Measurements from ENCODE around the gene GTPBP6. TPM values are rescaled to one million over a fixed set of nuclear protein-coding genes. Genes with fewer than 3 reads are reported as not detected.

The GTPBP6 gene
- total RNA-seq, 2 experiments from 2014 or later, result 55.7 to 59.9 TPM

- ATAC-seq (no peak), DNase-seq (no peak)
- H3K4me1 Mint-ChIP-seq (ENCODE audit: low read depth), result peaks cover 20% of the 10 kb centered on the region
- no peak overlapping the region for H3K4me3 Mint-ChIP-seq
- H3K9me3 Mint-ChIP-seq (ENCODE audit: insufficient read depth), result peaks cover 20% of the 10 kb centered on the region
- H3K27ac Mint-ChIP-seq, result no peak overlapping the region
- ChIA-PET CTCF (no interaction called here), POLR2A (no interaction called here)
- peaks cover 22% of the 10 kb centered on the region for H3K36me3 Mint-ChIP-seq (ENCODE audit: low read depth)
- no peaks in the 10 kb centered on the region for H3K27me3 Mint-ChIP-seq (ENCODE audit: low read depth)
Observed at GRCh38 chrX:255923-256331, 62.7 kb downstream of the GTPBP6 start.

Other genes with a start within 250 kb of the GTPBP6 start
- gene PLCXD1, start 37.4 kb downstream of the GTPBP6 start, total RNA-seq, result 10 to 100 TPM; 44.5 to 50.2 TPM
- 10 to 100 TPM; 41.8 to 44.6 TPM for gene PPP2R3B, start 68.1 kb upstream of the GTPBP6 start, total RNA-seq

All from activated CD8-positive, alpha-beta T cell treated with anti-CD3 and anti-CD28 coated beads, Interleukin-2, amount 10 ng/mL, durations not matched to agents 7 days and 5 days (primary cell).